ENCODE measurements around the gene S100A10.

Gene S100A10

GRCh38 chr1:151990058-151990855 is 3.4 kb downstream of the S100A10 start:
- TF ChIP-seq, protein P1, sequence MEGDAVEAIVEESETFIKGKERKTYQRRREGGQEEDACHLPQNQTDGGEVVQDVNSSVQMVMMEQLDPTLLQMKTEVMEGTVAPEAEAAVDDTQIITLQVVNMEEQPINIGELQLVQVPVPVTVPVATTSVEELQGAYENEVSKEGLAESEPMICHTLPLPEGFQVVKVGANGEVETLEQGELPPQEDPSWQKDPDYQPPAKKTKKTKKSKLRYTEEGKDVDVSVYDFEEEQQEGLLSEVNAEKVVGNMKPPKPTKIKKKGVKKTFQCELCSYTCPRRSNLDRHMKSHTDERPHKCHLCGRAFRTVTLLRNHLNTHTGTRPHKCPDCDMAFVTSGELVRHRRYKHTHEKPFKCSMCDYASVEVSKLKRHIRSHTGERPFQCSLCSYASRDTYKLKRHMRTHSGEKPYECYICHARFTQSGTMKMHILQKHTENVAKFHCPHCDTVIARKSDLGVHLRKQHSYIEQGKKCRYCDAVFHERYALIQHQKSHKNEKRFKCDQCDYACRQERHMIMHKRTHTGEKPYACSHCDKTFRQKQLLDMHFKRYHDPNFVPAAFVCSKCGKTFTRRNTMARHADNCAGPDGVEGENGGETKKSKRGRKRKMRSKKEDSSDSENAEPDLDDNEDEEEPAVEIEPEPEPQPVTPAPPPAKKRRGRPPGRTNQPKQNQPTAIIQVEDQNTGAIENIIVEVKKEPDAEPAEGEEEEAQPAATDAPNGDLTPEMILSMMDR (IDR thresholded peaks at IDR 0.05; ENCODE audit: low read length) = no peak
- no peak for TF ChIP-seq EZH2phosphoT487 (IDR thresholded peaks at IDR 0.05; ENCODE audit: low read length)
- TF ChIP-seq EZH2 (optimal IDR thresholded peaks at IDR 0.05; ENCODE audit: low read depth, low read length) = no peak
- H3K27ac ChIP-seq (ENCODE audit: low read length) = no peak overlapping the region
- H3K4me3 ChIP-seq (ENCODE audit: low read length) = no peak overlapping the region
- H3K79me2 ChIP-seq (ENCODE audit: low read length) = no peaks in the 10 kb centered on the region
- no peak for DNase-seq
- no peak overlapping the region for H3K9ac ChIP-seq (ENCODE audit: low read length)
- H3K4me1 ChIP-seq (ENCODE audit: low read length) = peaks cover 8% of the 10 kb centered on the region
- no peak overlapping the region for H3K4me2 ChIP-seq (ENCODE audit: low read depth, low read length)
- H3F3A ChIP-seq (ENCODE audit: insufficient read depth, low read length) = peaks cover 8% of the 10 kb centered on the region; the same call in 1 of the 2 replicates
- no peaks in the 10 kb centered on the region for H3K9me3 ChIP-seq (replicated peaks; ENCODE audit: insufficient read depth, low read length)
- no peaks in the 10 kb centered on the region for H4K20me1 ChIP-seq (ENCODE audit: insufficient read depth, low read length)
- H3K36me3 ChIP-seq (replicated peaks; ENCODE audit: insufficient read depth, low read length) = no peaks in the 10 kb centered on the region
- no peak overlapping the region for H2AFZ ChIP-seq (ENCODE audit: low read length)
- H3K9me2 ChIP-seq (replicated peaks; ENCODE audit: insufficient read depth, low read length) = no peaks in the 10 kb centered on the region
- no peaks in the 10 kb centered on the region; the same call in 1 of the 2 replicates for H3K27me3 ChIP-seq (replicated peaks; ENCODE audit: insufficient read depth, low read length)

DNA sequence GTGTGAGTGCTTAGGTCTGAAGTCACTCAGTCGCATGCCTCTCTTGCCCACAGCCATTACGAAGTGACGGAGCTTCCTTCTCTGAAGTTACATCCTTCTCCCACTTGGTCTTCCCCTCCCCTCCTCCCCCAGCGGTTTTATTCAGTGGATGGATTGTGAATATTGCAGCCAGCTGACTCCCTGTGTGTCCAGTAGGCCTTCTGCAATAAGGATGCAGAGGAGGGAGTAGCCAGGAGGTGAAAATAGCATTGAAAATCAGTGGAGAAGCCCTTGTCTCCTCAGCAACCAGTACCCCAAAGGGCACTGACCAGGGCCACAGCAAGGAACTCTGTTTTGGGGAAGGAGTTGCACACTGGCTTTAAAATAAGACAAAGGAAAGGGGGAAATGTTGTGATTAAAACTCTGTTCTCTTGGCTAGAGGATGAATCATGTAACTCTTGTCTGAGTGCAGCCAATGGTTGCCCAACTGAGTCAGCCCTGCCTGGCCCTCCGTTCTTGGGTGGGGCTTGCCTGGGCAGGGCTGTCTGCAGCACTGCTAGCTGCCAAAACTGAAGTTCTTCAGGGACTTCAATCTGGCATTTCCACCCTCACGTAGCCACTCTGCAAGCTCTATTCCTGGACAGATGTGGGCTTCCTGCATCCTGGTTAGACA is 4.3 kb downstream of the S100A10 start:
- DNase-seq = no peak
- H3K4me1 ChIP-seq (ENCODE audit: low read length) = peaks cover 17% of the 10 kb centered on the region
- H3F3A ChIP-seq (ENCODE audit: insufficient read depth, low read length) = peaks cover 17% of the 10 kb centered on the region

DNA sequence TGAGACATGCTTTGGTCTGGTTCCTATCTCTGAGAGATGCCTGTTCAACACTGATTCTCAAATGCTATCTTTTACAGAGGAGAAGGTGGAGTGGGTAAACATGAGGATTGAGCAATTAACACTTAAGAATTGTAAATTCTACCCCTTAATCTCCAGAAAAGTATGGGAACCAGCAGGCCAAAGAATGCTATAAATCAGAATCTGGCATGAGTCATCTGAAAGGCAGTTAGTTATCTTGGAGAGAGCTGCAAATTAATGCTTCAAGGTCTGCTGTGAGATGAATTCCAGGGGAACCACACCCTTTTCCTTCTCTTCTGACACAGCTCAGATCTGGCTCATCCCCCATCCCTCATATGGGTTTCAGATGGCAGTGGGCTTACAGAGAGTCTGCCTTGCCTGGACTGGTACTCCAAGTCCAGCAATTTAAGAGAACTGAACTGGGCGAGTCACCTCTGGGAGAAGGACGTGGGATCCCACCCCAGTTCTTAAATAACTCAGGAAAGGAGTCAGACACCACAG is 5.2 kb downstream of the S100A10 start:
- H3F3A ChIP-seq (ENCODE audit: insufficient read depth, low read length) = peaks cover 17% of the 10 kb centered on the region
- DNase-seq = no peak

More for the DNA sequence above, 4.3 kb downstream of the S100A10 start:
- H3K36me3 ChIP-seq (replicated peaks; ENCODE audit: insufficient read depth, low read length) = no peaks in the 10 kb centered on the region
- H3K27ac ChIP-seq (ENCODE audit: low read length) = no peak overlapping the region
- H2AFZ ChIP-seq (ENCODE audit: low read length) = no peak overlapping the region
- no peaks in the 10 kb centered on the region for H3K9me3 ChIP-seq (replicated peaks; ENCODE audit: insufficient read depth, low read length)
- H3K9me2 ChIP-seq (replicated peaks; ENCODE audit: insufficient read depth, low read length) = no peaks in the 10 kb centered on the region
- TF ChIP-seq, protein P1 (IDR thresholded peaks at IDR 0.05; ENCODE audit: low read length) = no peak
- no peak for TF ChIP-seq EZH2phosphoT487 (IDR thresholded peaks at IDR 0.05; ENCODE audit: low read length)
- no peak for TF ChIP-seq EZH2 (optimal IDR thresholded peaks at IDR 0.05; ENCODE audit: low read depth, low read length)
- H3K4me3 ChIP-seq (ENCODE audit: low read length) = no peak overlapping the region
- H3K4me2 ChIP-seq (ENCODE audit: low read depth, low read length) = no peak overlapping the region
- no peaks in the 10 kb centered on the region for H4K20me1 ChIP-seq (ENCODE audit: insufficient read depth, low read length)
- H3K9ac ChIP-seq (ENCODE audit: low read length) = no peak overlapping the region
- no peaks in the 10 kb centered on the region; the same call in 1 of the 2 replicates for H3K27me3 ChIP-seq (replicated peaks; ENCODE audit: insufficient read depth, low read length)
- H3K79me2 ChIP-seq (ENCODE audit: low read length) = no peaks in the 10 kb centered on the region

More for the DNA sequence above, 5.2 kb downstream of the S100A10 start:
- H3K27ac ChIP-seq (ENCODE audit: low read length) = no peak overlapping the region
- H3K9me2 ChIP-seq (replicated peaks; ENCODE audit: insufficient read depth, low read length) = no peaks in the 10 kb centered on the region
- no peak overlapping the region for H3K4me2 ChIP-seq (ENCODE audit: low read depth, low read length)
- H3K4me3 ChIP-seq (ENCODE audit: low read length) = no peak overlapping the region
- H3K9me3 ChIP-seq (replicated peaks; ENCODE audit: insufficient read depth, low read length) = no peaks in the 10 kb centered on the region
- no peaks in the 10 kb centered on the region; the same call in 1 of the 2 replicates for H3K27me3 ChIP-seq (replicated peaks; ENCODE audit: insufficient read depth, low read length)
- H3K79me2 ChIP-seq (ENCODE audit: low read length) = no peaks in the 10 kb centered on the region
- H3K9ac ChIP-seq (ENCODE audit: low read length) = no peak overlapping the region
- no peaks in the 10 kb centered on the region for H3K36me3 ChIP-seq (replicated peaks; ENCODE audit: insufficient read depth, low read length)
- TF ChIP-seq EZH2 (optimal IDR thresholded peaks at IDR 0.05; ENCODE audit: low read depth, low read length) (no peak), EZH2phosphoT487 (IDR thresholded peaks at IDR 0.05; ENCODE audit: low read length) (no peak)
- TF ChIP-seq, protein P1 (IDR thresholded peaks at IDR 0.05; ENCODE audit: low read length) = no peak
- H2AFZ ChIP-seq (ENCODE audit: low read length) = no peak overlapping the region
- H4K20me1 ChIP-seq (ENCODE audit: insufficient read depth, low read length) = no peaks in the 10 kb centered on the region
- peaks cover 26% of the 10 kb centered on the region for H3K4me1 ChIP-seq (ENCODE audit: low read length)

Measured in MM.1S (cell line).